K562 (cell line): ENCODE data around the gene PAX8. TPM values are rescaled to one million over a fixed set of nuclear protein-coding genes. Genes with fewer than 3 reads are reported as not detected.
A peak's percentile ranks its signal among the peaks of the same experiment; 100 is the strongest.

Source experiments
- ARID2 ChIP-seq: fragments of 450-650 bp; IDR thresholded peaks from 2 replicates; pipeline ENCODE4 v1.6.1; 2017; ENCODE audit warnings: antibody characterized with exemption, mild to moderate bottlenecking
- CREBBP ChIP-seq: IDR thresholded peaks from one replicate; pipeline ENCODE4 v1.6.1; 2012; ENCODE audit warnings: low read depth, mild to moderate bottlenecking, control low read depth, inconsistent platforms, low read length
- ELF1 ChIP-seq: fragments of 200-800 bp; sonication (Bioruptor generic); IDR thresholded peaks from 2 replicates; pipeline ENCODE4 v1.6.1; 2016; ENCODE audit warnings: missing genetic modification characterization, missing compliant biosample characterization
- GATAD2A ChIP-seq: fragments of 450-650 bp; IDR thresholded peaks from 2 replicates; pipeline ENCODE4 v1.6.1; 2017
- GTF2F1 ChIP-seq: IDR thresholded peaks from 2 replicates; pipeline ENCODE4 v1.6.1; 2011; ENCODE audit warnings: low read depth, low read length, improper control_type of control experiment
- HOXB6 ChIP-seq: fragments of 250-450 bp; sonication (Bioruptor Pico); IDR thresholded peaks from 2 replicates; pipeline ENCODE4 v1.5.1; 2022; ENCODE audit warnings: mild to moderate bottlenecking, borderline replicate concordance
- KHSRP ChIP-seq: fragments of 450-650 bp; IDR thresholded peaks from 2 replicates; pipeline ENCODE4 v1.6.1; 2017
- KLF10 ChIP-seq: fragments of 250-450 bp; sonication (Bioruptor Pico); IDR thresholded peaks from 2 replicates; pipeline ENCODE4 v1.6.1; 2021; ENCODE audit warnings: matching md5 sums
- LEF1 ChIP-seq: fragments of 450-650 bp; IDR thresholded peaks from 2 replicates; pipeline ENCODE4 v1.6.1; 2016; ENCODE audit warnings: mild to moderate bottlenecking
- MTA3 ChIP-seq: fragments of 450-650 bp; formaldehyde crosslinking; IDR thresholded peaks from 2 replicates; pipeline ENCODE4 v1.6.1; 2017; ENCODE audit warnings: mild to moderate bottlenecking, borderline replicate concordance
- MYBL2 ChIP-seq, 2 experiments: fragments of 450-650 bp in 1 of 2; sonication (generic) in 1 of 2; formaldehyde crosslinking in 1 of 2; IDR thresholded peaks; 2 replicates each; pipeline versions ENCODE4 v1.6.1 to v1.8.1; 2017 to 2022; ENCODE audit warnings: borderline replicate concordance in 1 of 2, inconsistent platforms in 1 of 2, low read depth in 1 of 2, mild to moderate bottlenecking in 1 of 2, missing genetic modification reagents in 1 of 2, moderate library complexity in 1 of 2
- NFRKB ChIP-seq: fragments of 450-650 bp; IDR thresholded peaks from 2 replicates; pipeline ENCODE4 v1.6.1; 2016; ENCODE audit warnings: low read depth
- NR4A1 ChIP-seq, 2 experiments: fragments of 250-450 bp in 1 of 2; fragments of 450-650 bp in 1 of 2; sonication (Bioruptor Pico) in 1 of 2; IDR thresholded peaks; 2 replicates each; pipeline versions ENCODE4 v1.4.0 to v1.6.1; 2016 to 2020; ENCODE audit warnings: mild to moderate bottlenecking in 2 of 2, missing compliant biosample characterization in 1 of 2, missing genetic modification characterization in 1 of 2, moderate library complexity in 1 of 2
- PHF21A ChIP-seq: fragments of 450-650 bp; IDR thresholded peaks from 2 replicates; pipeline ENCODE4 v1.6.1; 2017; ENCODE audit warnings: low read depth, borderline replicate concordance
- PURB ChIP-seq: sonication (generic); formaldehyde crosslinking; IDR thresholded peaks from 2 replicates; pipeline ENCODE4 v1.9.0; 2021; ENCODE audit warnings: low read depth, mild to moderate bottlenecking, missing genetic modification reagents
- RB1 ChIP-seq: fragments of 450-650 bp; IDR thresholded peaks from 2 replicates; pipeline ENCODE4 v1.6.1; 2017; ENCODE audit warnings: low read depth, mild to moderate bottlenecking
- SIN3A ChIP-seq, 2 experiments: fragments of 150-350 bp in 1 of 2; IDR thresholded peaks; 2 replicates each; pipeline ENCODE4 v1.6.1; 2011 to 2016; ENCODE audit warnings: borderline replicate concordance in 2 of 2, low read depth in 2 of 2, low read length in 2 of 2, mild to moderate bottlenecking in 2 of 2, moderate library complexity in 2 of 2; ENCODE audit not compliant: control insufficient read depth in 1 of 2
- TRIM24 ChIP-seq, 2 experiments: fragments of 450-650 bp; IDR thresholded peaks; 2 replicates each; pipeline ENCODE4 v1.6.1; 2016
- ZBED1 ChIP-seq: IDR thresholded peaks from 2 replicates; pipeline ENCODE4 v1.6.1; 2014
- ZNF274 ChIP-seq: IDR thresholded peaks from 2 replicates; pipeline ENCODE4 v1.6.1; 2011; ENCODE audit warnings: low read depth, mild to moderate bottlenecking, low read length, moderate library complexity, borderline replicate concordance
- ZNF668 ChIP-seq: fragments of 250-450 bp; sonication (Bioruptor Pico); IDR thresholded peaks from 2 replicates; pipeline ENCODE4 v1.8.0; 2022; ENCODE audit warnings: mild to moderate bottlenecking, inconsistent platforms
- polyA plus RNA-seq, 8 experiments: library from polyadenylated mRNA; depleted of rRNA in 4 of 8; stranded (reverse) in 5 of 8; unstranded in 3 of 8; fragments of >200 nt; fragmentation: Nextera tagmentation in 2 of 8; fragmentation: Illumina TruSeq in 1 of 8; extraction: Ambion mirVana in 2 of 8; extraction: Trizol in 1 of 8; gene quantifications; 2 replicates each; pipeline versions ENCODE4 v1.2.1 to v1.2.3, GENCODE V29; 2011 to 2014; ENCODE audit warnings: inconsistent platforms in 1 of 8, missing spikeins in 1 of 8
- total RNA-seq, 7 experiments: library from RNA; depleted of rRNA in 6 of 7; stranded (reverse); fragments of >200 nt in 6 of 7; fragmentation: Illumina TruSeq in 2 of 7; extraction: Trizol in 2 of 7; gene quantifications; 2 replicates each; pipeline versions ENCODE4 v1.2.1 to v1.2.3, GENCODE V29; 2011 to 2021; ENCODE audit warnings: low replicate concordance in 1 of 7
- TF ChIP-seq, protein P1 (sequence below): sonication (generic); formaldehyde crosslinking; IDR thresholded peaks from 2 replicates; pipeline ENCODE4 v1.5.0; 2020; ENCODE audit warnings: missing genetic modification reagents
- TF ChIP-seq, protein P2 (sequence below): fragments of 450-650 bp; IDR thresholded peaks from 2 replicates; pipeline ENCODE4 v1.6.1; 2017; ENCODE audit warnings: mild to moderate bottlenecking, moderate library complexity
- TF ChIP-seq, protein P3 (sequence below): fragments of 250-450 bp; sonication (Bioruptor Pico); IDR thresholded peaks from 2 replicates; pipeline ENCODE4 v1.8.0; 2021; ENCODE audit warnings: borderline replicate concordance, mild to moderate bottlenecking, moderate library complexity; ENCODE audit not compliant: poor library complexity, severe bottlenecking
- TF ChIP-seq, protein P4 (sequence below): fragments of 250-450 bp; sonication (Bioruptor Pico); IDR thresholded peaks from 2 replicates; pipeline ENCODE4 v1.8.0; 2021; ENCODE audit warnings: moderate library complexity, mild to moderate bottlenecking, inconsistent platforms

Gene PAX8
- total and polyA plus RNA-seq, 9 of the 15 experiments (the other 6 are each of a cell fraction or from before 2014, with no cell fraction given): 0.13 to 2.1 (median 0.51) TPM

DNA sequence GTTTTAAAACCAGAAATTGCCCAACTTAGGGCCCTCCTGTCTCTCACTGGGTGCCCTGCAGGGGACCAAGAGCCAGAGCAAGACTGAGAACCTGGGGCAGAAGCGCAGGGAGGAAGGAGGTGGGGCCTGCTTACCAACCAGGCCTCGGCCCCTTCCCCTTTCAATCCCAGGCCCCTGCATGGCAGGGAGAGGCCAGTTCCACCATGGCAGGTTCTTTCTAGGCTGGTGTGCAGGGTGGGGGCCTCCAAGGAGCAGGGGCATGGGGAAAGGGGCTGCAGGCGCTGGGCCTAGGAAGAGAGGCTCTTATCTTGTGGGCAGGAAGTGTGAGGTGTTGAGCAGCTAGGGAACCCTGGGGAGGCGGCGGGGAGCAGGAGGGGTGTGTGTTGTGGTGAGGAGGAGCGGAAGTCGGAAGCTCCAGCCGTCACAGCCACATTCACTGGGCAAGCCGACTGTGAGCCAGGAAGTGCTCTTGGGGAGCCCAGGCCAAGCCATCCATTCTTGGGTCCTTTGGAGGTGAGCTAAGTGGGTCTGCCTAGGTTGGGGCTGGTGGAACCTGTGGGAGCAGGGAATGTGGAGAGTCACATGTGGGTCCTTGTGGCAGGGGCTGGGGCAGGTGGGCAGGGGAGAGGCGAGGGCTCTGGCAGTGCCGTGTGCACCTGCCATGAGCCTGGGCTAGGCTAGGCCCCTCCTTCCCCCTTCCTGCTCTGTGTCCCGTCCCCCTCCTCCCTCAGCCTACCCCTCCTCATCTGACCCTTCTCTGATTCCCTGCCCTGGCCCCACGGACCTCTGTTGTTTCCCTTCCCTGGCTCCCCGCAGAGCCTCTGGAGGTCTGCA is 105.0 kb downstream of the PAX8 start, which contains the start of gene PSD4 (continued):
- TF ChIP-seq, protein P1, sequence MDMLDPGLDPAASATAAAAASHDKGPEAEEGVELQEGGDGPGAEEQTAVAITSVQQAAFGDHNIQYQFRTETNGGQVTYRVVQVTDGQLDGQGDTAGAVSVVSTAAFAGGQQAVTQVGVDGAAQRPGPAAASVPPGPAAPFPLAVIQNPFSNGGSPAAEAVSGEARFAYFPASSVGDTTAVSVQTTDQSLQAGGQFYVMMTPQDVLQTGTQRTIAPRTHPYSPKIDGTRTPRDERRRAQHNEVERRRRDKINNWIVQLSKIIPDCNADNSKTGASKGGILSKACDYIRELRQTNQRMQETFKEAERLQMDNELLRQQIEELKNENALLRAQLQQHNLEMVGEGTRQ (CRISPR knock-in tag): no peak
- TF ChIP-seq KLF10 (no peak), LEF1 (no peak), HOXB6 (CRISPR knock-in tag) (no peak), ELF1 (tag) (peak; percentile 87), PHF21A (no peak), GTF2F1 (no peak), CREBBP (no peak), MYBL2 (IDR thresholded peaks at IDR 0.05; ENCODE audit: low read depth) (no peak), MYBL2 (CRISPR knock-in tag; IDR thresholded peaks at IDR 0.05; ENCODE audit: borderline replicate concordance) (no peak), KHSRP (no peak), GATAD2A (no peak), ZNF668 (CRISPR knock-in tag) (no peak), SIN3A (IDR thresholded peaks at IDR 0.05; ENCODE audit: borderline replicate concordance in 2 of 2, control insufficient read depth in 1 of 2, low read depth in 2 of 2, low read length in 2 of 2) (peak in 1 of 2 experiments; percentile 88; a peak in 1 of 4 replicates), ZBED1 (no peak), ARID2 (no peak), MTA3 (no peak; the same call in 1 of the 2 replicates), NR4A1 (CRISPR knock-in tag; IDR thresholded peaks at IDR 0.05) (no peak), NR4A1 (tag; IDR thresholded peaks at IDR 0.05) (no peak), TRIM24 (IDR thresholded peaks at IDR 0.05) (no peak; a peak in 1 of 4 replicates), NFRKB (peak; percentile 50; the same call in 1 of the 2 replicates), PURB (CRISPR knock-in tag) (no peak), ZNF274 (no peak), RB1 (no peak)
- TF ChIP-seq, protein P2, sequence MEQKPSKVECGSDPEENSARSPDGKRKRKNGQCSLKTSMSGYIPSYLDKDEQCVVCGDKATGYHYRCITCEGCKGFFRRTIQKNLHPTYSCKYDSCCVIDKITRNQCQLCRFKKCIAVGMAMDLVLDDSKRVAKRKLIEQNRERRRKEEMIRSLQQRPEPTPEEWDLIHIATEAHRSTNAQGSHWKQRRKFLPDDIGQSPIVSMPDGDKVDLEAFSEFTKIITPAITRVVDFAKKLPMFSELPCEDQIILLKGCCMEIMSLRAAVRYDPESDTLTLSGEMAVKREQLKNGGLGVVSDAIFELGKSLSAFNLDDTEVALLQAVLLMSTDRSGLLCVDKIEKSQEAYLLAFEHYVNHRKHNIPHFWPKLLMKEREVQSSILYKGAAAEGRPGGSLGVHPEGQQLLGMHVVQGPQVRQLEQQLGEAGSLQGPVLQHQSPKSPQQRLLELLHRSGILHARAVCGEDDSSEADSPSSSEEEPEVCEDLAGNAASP: no peak
- TF ChIP-seq, protein P3, sequence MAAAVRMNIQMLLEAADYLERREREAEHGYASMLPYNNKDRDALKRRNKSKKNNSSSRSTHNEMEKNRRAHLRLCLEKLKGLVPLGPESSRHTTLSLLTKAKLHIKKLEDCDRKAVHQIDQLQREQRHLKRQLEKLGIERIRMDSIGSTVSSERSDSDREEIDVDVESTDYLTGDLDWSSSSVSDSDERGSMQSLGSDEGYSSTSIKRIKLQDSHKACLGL: no peak
- TF ChIP-seq, protein P4, sequence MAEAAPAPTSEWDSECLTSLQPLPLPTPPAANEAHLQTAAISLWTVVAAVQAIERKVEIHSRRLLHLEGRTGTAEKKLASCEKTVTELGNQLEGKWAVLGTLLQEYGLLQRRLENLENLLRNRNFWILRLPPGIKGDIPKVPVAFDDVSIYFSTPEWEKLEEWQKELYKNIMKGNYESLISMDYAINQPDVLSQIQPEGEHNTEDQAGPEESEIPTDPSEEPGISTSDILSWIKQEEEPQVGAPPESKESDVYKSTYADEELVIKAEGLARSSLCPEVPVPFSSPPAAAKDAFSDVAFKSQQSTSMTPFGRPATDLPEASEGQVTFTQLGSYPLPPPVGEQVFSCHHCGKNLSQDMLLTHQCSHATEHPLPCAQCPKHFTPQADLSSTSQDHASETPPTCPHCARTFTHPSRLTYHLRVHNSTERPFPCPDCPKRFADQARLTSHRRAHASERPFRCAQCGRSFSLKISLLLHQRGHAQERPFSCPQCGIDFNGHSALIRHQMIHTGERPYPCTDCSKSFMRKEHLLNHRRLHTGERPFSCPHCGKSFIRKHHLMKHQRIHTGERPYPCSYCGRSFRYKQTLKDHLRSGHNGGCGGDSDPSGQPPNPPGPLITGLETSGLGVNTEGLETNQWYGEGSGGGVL: no peak
